Brain microvascular endothelial cell (primary cell): Measurements from ENCODE around the gene FST.

Source experiments
- DNase-seq: peaks from one replicate; pipeline ENCODE4 v3.0.0-alpha.2; 2020
- H3K27ac ChIP-seq: fragments of 250-450 bp; sonication (Bioruptor Pico); 2 replicates; pipeline ENCODE4 v1.5.1; 2020; ENCODE audit warnings: mild to moderate bottlenecking, moderate library complexity
- H3K27me3 ChIP-seq: fragments of 250-450 bp; sonication (Bioruptor Pico); replicated peaks from 2 replicates; pipeline ENCODE4 v1.5.1; 2020; ENCODE audit warnings: mild to moderate bottlenecking
- H3K36me3 ChIP-seq: fragments of 250-450 bp; sonication (Bioruptor Pico); replicated peaks from 2 replicates; pipeline ENCODE4 v1.5.1; 2020; ENCODE audit warnings: mild to moderate bottlenecking
- H3K4me3 ChIP-seq: 2 replicates; pipeline ENCODE4 v1.5.1; 2011; ENCODE audit warnings: low read depth, mild to moderate bottlenecking, control low read depth, low read length, moderate library complexity
- CTCF ChIP-seq: IDR thresholded peaks from 2 replicates; pipeline ENCODE4 v1.5.1; 2011; ENCODE audit warnings: low read depth, mild to moderate bottlenecking, moderate library complexity, low read length, control low read depth, inconsistent platforms; ENCODE audit errors: missing control alignments
- in situ Hi-C: cut with HindIII; loops from 2 replicates; pipeline ENCODE4 v1.10.0; 2017; ENCODE audit warnings: low sequenced_read_pairs, low pct_ligation_motif_present

FST gene

GRCh38 chr5:53448851-53449250, 31.6 kb upstream of the FST start:
- no peak for DNase-seq
- Histone ChIP-seq H3K27ac (no peak overlapping the region), H3K36me3 (no peaks in the 10 kb centered on the region), H3K4me3 (no peak overlapping the region), H3K27me3 (no peaks in the 10 kb centered on the region)
- TF ChIP-seq CTCF, result no peak
- in situ Hi-C loops, result no loop called here

- Histone ChIP-seq H3K36me3 (no peaks in the 10 kb centered on the region), H3K27me3 (no peaks in the 10 kb centered on the region), H3K4me3 (no peak overlapping the region), H3K27ac (no peak overlapping the region)
- no peak for TF ChIP-seq CTCF
- no peak for DNase-seq
- in situ Hi-C loops, result no loop called here
Observed at GRCh38 chr5:53453898-53454718, 26.3 kb upstream of the FST start.

GRCh38 chr5:53454719-53455000, 25.8 kb upstream of the FST start:
- no peak for TF ChIP-seq CTCF
- Histone ChIP-seq H3K36me3 (no peaks in the 10 kb centered on the region), H3K27ac (no peak overlapping the region), H3K27me3 (no peaks in the 10 kb centered on the region), H3K4me3 (no peak overlapping the region)
- no peak for DNase-seq
- in situ Hi-C loops, result no loop called here

GRCh38 chr5:53456366-53456765, 24.1 kb upstream of the FST start:
- Histone ChIP-seq H3K27ac (no peak overlapping the region), H3K27me3 (no peaks in the 10 kb centered on the region), H3K4me3 (no peak overlapping the region), H3K36me3 (no peaks in the 10 kb centered on the region)
- no peak for TF ChIP-seq CTCF
- in situ Hi-C loops, result no loop called here
- no peak for DNase-seq

GRCh38 chr5:53463909-53464621, 16.4 kb upstream of the FST start:
- no peak for DNase-seq
- no peaks in the 10 kb centered on the region for H3K36me3 ChIP-seq
- in situ Hi-C loops, result no loop called here
- H3K4me3 ChIP-seq, result no peak overlapping the region
- no peak overlapping the region for H3K27ac ChIP-seq
- H3K27me3 ChIP-seq, result no peaks in the 10 kb centered on the region
- TF ChIP-seq CTCF, result no peak

- DNase-seq, result no peak
- H3K36me3 ChIP-seq, result no peaks in the 10 kb centered on the region
- H3K27me3 ChIP-seq, result no peaks in the 10 kb centered on the region
- no peak for TF ChIP-seq CTCF
- no peak overlapping the region for H3K4me3 ChIP-seq
- H3K27ac ChIP-seq, result no peak overlapping the region
- in situ Hi-C loops, result no loop called here
Observed at GRCh38 chr5:53464722-53465121, 15.7 kb upstream of the FST start.
